Right cardiac atrium (tissue), 5 donors: ENCODE measurements around the gene TP73. TPM values are rescaled to one million over a fixed set of nuclear protein-coding genes. Genes with fewer than 3 reads are reported as not detected.

ENCODE experiments used
- ATAC-seq, 2 donors: fragments of 200-7000 bp; cut with Tn5 transposase; one replicate each; pipeline versions ENCODE4 v1.8.0 to v1.9.1; 2020; ENCODE audit warnings: moderate library complexity in 2 of 2, mild to moderate bottlenecking in 1 of 2
- DNase-seq, 3 donors: peaks; one replicate each; pipeline ENCODE4 v3.0.0-alpha.2; 2020
- H3K27ac ChIP-seq: one replicate; pipeline ENCODE4 v1.5.1; 2013; ENCODE audit warnings: mild to moderate bottlenecking, low read length, control low read depth, moderate library complexity
- H3K27me3 ChIP-seq: one replicate; pipeline ENCODE4 v1.6.1; 2013; ENCODE audit not compliant: control insufficient read depth, insufficient read depth
- H3K4me1 ChIP-seq: one replicate; pipeline ENCODE4 v1.6.1; 2013; ENCODE audit warnings: low read length; ENCODE audit not compliant: control insufficient read depth, insufficient read depth
- H3K4me3 ChIP-seq: one replicate; pipeline ENCODE4 v1.5.1; 2013; ENCODE audit warnings: low read length, control low read depth
- H3K9me3 ChIP-seq: one replicate; pipeline ENCODE4 v1.6.1; 2013; ENCODE audit warnings: low read length; ENCODE audit not compliant: control insufficient read depth
- WGBS: extraction: QIAGEN DNeasy Blood & Tissue Kit; methylation state at CpG from one replicate; pipeline ENCODE4 v1.1.7; 2013; 5-methylcytosine and 5-hydroxymethylcytosine counted together
- intact Hi-C, 4 donors: fragments of 100-400 bp; cut with DNase I; formaldehyde crosslinking; loops; one replicate each; pipeline versions ENCODE4 v1.11.0 to v1.14.0; 2022 to 2023
- polyA plus RNA-seq: library from polyadenylated mRNA; stranded (reverse); fragments of 200-250 nt; gene quantifications from one replicate; pipeline ENCODE4 v1.2.3, GENCODE V29; 2013
- total RNA-seq, 4 donors: library from RNA; stranded (reverse); fragmentation: NEBNext Ultra II Directional; extraction: Animal tissue kit (Norgen Biotek cat#: 25700); gene quantifications; one replicate each; pipeline ENCODE4 v1.2.1, GENCODE V29; 2021
- donor health status: healthy with polysubstance abuse.
- donor health status: DM: no; HTN: yes; CAD: no.
- donor health status: DM: no; HTN: no; CAD: no.
- donor health status: DM: no; HTN: yes; CAD: no; lungs with severe emphysema.
- donor health status: DM: yes; HTN: yes; CAD: no.

The TP73 gene
- total and polyA plus RNA-seq, 5 donors = 0.07 to 0.18 TPM; not detected in 3

GRCh38 chr1:3774946-3775489, 122.7 kb downstream of the TP73 start:
- Histone ChIP-seq H3K9me3 (no peaks in the 10 kb centered on the region), H3K4me3 (no peak overlapping the region), H3K27ac (no peak overlapping the region), H3K4me1 (peaks cover 4% of the 10 kb centered on the region), H3K27me3 (no peaks in the 10 kb centered on the region)
- ATAC-seq (peak; percentile 2 to 6), DNase-seq (peak in 1 of 3 donors; percentile 62)
- WGBS = 28% methylated on average over 17 of the region's 17 CpGs
- intact Hi-C loops = no loop called here

DNA sequence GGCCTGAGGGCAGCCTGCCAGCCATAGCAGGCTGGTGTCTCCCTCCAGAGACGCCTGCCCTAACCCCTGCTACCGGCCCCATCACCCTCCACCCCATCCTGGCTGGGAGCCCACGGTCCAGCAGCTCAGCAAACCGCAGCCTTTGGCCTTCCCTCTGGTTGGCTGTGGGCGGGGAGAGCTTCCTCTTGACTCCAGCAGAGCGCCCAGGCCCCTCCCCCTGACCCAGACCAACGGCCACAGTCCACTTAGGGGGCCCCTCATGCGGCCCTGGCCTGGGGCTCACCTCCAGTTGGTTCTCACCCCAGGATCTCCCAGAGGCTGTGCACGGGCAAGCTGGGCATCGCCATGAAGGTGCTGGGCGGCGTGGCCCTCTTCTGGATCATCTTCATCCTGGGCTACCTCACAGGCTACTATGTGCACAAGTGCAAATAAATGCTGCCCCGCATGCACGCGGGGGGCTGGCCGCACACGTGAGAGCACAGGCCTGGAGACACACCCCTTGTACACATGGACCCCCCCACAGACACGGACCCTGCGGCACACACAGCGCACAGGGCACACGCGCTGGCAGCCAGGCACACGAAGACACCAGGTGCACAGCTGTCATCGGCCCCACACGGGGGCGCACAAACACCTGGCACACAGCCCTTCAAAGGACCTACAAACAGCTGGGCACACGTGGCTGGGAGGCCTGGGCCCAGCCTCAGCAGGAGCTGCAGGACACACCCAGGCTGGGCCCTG, 123.3 kb downstream of the TP73 start:
- no peaks in the 10 kb centered on the region for H3K9me3 ChIP-seq
- H3K4me1 ChIP-seq = peaks cover 4% of the 10 kb centered on the region
- H3K27me3 ChIP-seq = no peaks in the 10 kb centered on the region
- intact Hi-C loops = no loop called here
- WGBS = 35% methylated on average over 27 of the region's 27 CpGs
- ATAC-seq (peak in 1 of 2 donors; percentile 3), DNase-seq (peak; percentile 70 to 85 (median 84))
- H3K27ac ChIP-seq = no peak overlapping the region
- H3K4me3 ChIP-seq = no peak overlapping the region

DNA sequence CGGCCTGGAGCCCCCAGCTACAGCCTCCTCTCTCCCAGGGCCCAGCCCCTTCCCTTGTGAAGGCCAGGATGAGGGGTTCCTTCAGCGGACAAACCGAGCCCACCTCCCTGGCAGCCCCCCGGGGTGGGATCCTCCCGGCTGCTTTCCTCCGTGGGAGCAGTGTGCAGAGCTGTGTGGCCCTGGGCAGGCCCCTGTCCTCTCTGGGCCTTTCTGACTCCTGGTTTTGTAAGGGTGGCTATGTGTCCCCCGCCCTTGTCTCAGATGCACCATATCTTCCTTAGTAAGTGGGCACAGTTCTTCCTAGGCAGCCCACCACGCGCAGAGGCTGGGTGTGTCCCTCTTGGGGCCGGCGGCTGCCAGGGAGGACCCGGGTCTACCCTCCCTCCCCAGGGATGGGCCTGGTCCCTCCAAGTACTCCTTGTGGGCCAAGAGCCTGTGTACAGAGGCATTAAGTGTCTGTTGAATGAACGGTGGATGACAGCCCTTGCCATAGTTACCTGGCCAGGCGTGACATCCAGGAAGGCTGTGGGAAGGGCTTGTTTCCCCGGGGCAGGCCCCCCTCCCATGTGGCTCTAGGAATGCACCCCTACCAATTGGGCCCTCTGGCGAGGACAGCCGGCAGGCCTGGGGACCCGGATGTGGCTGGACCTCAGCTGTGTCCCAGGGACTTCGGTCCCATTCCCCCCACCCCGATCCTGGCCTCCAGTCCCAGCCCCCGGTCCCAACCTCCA, 124.1 kb downstream of the TP73 start:
- Histone ChIP-seq H3K9me3 (no peaks in the 10 kb centered on the region), H3K27me3 (no peaks in the 10 kb centered on the region), H3K4me3 (no peak overlapping the region), H3K4me1 (peaks cover 4% of the 10 kb centered on the region), H3K27ac (no peak overlapping the region)
- ATAC-seq (no peak), DNase-seq (peak in 1 of 3 donors; percentile 46)
- intact Hi-C loops = no loop called here
- WGBS = 78% methylated on average over 21 of the region's 21 CpGs

DNA sequence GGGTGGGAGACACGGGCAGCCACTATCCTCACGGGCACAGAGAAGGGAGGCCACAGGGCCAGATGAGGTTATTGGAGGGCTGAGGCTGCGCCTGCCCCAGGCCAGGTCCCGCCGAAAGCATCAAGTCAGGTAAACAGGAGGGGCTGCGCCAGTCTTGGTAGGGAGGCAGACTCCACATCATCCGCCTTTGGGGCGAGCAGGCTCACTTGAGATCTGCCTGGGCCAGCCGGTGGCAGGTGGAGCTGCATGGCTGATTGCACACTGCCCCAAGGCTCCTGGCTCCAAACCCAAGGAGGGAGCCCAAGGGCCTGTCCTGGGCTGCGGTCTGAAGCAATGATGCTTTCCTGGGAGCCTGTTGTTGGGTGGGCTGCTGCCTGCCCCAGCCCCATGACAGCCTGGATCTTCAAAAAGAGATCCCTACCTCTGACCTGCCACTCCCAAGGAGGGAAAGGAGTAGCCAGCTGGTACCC, 124.8 kb downstream of the TP73 start:
- peaks cover 4% of the 10 kb centered on the region for H3K4me1 ChIP-seq

GRCh38 chr1:3777647-3778589, 125.6 kb downstream of the TP73 start:
- Histone ChIP-seq H3K4me1 (peaks cover 4% of the 10 kb centered on the region), H3K27me3 (no peaks in the 10 kb centered on the region), H3K4me3 (no peak overlapping the region), H3K27ac (no peak overlapping the region), H3K9me3 (no peaks in the 10 kb centered on the region)
- 83% methylated on average over 20 of the region's 20 CpGs for WGBS
- intact Hi-C loops = no loop called here
- ATAC-seq (no peak), DNase-seq (no peak)

More for the DNA sequence above, 124.8 kb downstream of the TP73 start:
- Histone ChIP-seq H3K9me3 (no peaks in the 10 kb centered on the region), H3K27me3 (no peaks in the 10 kb centered on the region), H3K27ac (no peak overlapping the region), H3K4me3 (no peak overlapping the region)
- no peak for ATAC-seq
- peak in 1 of 3 donors; percentile 38 for DNase-seq
- WGBS = 86% methylated on average over 10 of the region's 10 CpGs
- intact Hi-C loops = no loop called here

- ATAC-seq = peak; percentile 12 to 49
Measured at GRCh38 chr1:3778590-3779264, 126.4 kb downstream of the TP73 start.

GRCh38 chr1:3779265-3779911, 127.1 kb downstream of the TP73 start:
- no peak for ATAC-seq
- Histone ChIP-seq H3K4me1 (peaks cover 4% of the 10 kb centered on the region), H3K9me3 (no peaks in the 10 kb centered on the region), H3K27me3 (no peaks in the 10 kb centered on the region), H3K4me3 (no peak overlapping the region), H3K27ac (no peak overlapping the region)
- WGBS = 89% methylated on average over 23 of the region's 23 CpGs
- peak in 1 of 3 donors; percentile 30 for DNase-seq
- intact Hi-C loops = no loop called here

More at GRCh38 chr1:3778590-3779264, 126.4 kb downstream of the TP73 start:
- peak in 1 of 3 donors; percentile 74 for DNase-seq
- Histone ChIP-seq H3K4me1 (peaks cover 4% of the 10 kb centered on the region), H3K27me3 (no peaks in the 10 kb centered on the region), H3K9me3 (no peaks in the 10 kb centered on the region), H3K27ac (no peak overlapping the region), H3K4me3 (no peak overlapping the region)
- intact Hi-C loops = no loop called here
- WGBS = 66% methylated on average over 14 of the region's 14 CpGs

DNA sequence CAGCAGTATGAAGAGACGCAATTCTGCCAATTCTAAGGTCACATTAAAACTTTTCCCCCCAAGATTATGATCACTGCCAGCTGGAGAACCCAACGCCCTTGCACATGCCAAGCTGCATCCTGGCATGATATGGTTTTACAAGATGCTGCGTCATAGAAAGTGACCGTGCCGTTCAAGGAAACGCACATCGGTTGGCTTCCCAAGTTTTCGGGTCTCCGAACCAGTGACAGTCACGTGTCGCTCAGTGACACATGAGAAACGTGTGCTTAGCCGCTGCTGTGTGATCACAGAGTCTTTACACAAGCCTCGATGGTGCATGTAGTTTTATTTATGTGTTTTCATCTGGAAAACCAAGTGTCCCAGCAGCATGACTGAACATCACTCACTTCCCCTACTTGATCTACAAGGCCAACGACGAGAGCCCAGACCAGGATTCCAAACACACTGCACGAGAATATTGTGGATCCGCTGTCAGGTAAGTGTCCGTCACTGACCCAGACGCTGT, 127.6 kb downstream of the TP73 start:
- no peak overlapping the region for H3K4me3 ChIP-seq
- intact Hi-C loops = no loop called here
- DNase-seq (no peak), ATAC-seq (no peak)
- WGBS = 93% methylated on average over 20 of the region's 20 CpGs
- no peaks in the 10 kb centered on the region for H3K9me3 ChIP-seq
- H3K4me1 ChIP-seq = peaks cover 3% of the 10 kb centered on the region
- H3K27me3 ChIP-seq = no peaks in the 10 kb centered on the region
- H3K27ac ChIP-seq = no peak overlapping the region

DNA sequence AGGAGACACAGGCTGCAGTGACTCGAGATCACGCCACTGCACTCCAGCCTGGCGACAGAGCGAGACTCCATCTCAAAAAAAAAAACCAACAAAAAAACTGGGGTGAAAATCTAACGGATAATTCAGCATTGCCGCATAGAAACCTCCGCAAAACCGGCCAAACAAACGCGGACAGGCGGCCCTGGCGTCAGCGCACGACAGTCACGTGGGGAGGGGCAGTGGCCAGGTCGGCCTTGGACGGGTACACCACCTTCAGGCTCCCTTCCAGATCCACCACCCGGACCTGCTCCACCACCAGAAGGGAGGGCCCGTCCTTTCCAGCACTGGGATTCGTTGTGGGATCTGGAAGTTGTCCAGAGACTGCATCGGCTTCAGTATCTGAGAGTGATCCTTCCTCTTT, 128.6 kb downstream of the TP73 start:
- H3K9me3 ChIP-seq = no peaks in the 10 kb centered on the region
- no peak for ATAC-seq
- DNase-seq = no peak
- H3K27me3 ChIP-seq = no peaks in the 10 kb centered on the region
- intact Hi-C loops = no loop called here
- H3K4me3 ChIP-seq = no peak overlapping the region
- H3K27ac ChIP-seq = no peak overlapping the region
- no peaks in the 10 kb centered on the region for H3K4me1 ChIP-seq
- WGBS = 88% methylated on average over 21 of the region's 21 CpGs
